K562 (cell line): Measurements from ENCODE around the gene GMPR. TPM values are rescaled to one million over a fixed set of nuclear protein-coding genes. Genes with fewer than 3 reads are reported as not detected.

Experiments used
- CBX1 ChIP-seq: sonication (generic); IDR thresholded peaks from 2 replicates; pipeline ENCODE4 v1.6.1; 2016; ENCODE audit warnings: antibody characterized with exemption, low read depth, mild to moderate bottlenecking
- ELF2 ChIP-seq: fragments of 250-450 bp; sonication (Bioruptor Pico); IDR thresholded peaks from 2 replicates; pipeline ENCODE4 v1.5.0; 2021; ENCODE audit warnings: mild to moderate bottlenecking
- ETV5 ChIP-seq: sonication (generic); formaldehyde crosslinking; IDR thresholded peaks from 2 replicates; pipeline ENCODE4 v1.4.0; 2020; ENCODE audit warnings: low read depth, mild to moderate bottlenecking, missing genetic modification reagents
- EZH2 ChIP-seq: IDR thresholded peaks from 2 replicates; pipeline ENCODE4 v1.6.1; 2012; ENCODE audit warnings: low read depth, mild to moderate bottlenecking, inconsistent platforms, low read length, borderline replicate concordance
- FOXA1 ChIP-seq: fragments of 450-650 bp; IDR thresholded peaks from 2 replicates; pipeline ENCODE4 v1.6.1; 2016; ENCODE audit warnings: mild to moderate bottlenecking, borderline replicate concordance
- GABPB2 ChIP-seq: fragments of 250-450 bp; sonication (Bioruptor Pico); conservative IDR thresholded peaks from 2 replicates; pipeline ENCODE4 v1.5.1; 2021; ENCODE audit warnings: mild to moderate bottlenecking
- GTF2E2 ChIP-seq: fragments of 200-800 bp; sonication (Bioruptor generic); IDR thresholded peaks from 2 replicates; pipeline ENCODE4 v1.6.1; 2016; ENCODE audit warnings: missing genetic modification characterization, missing compliant biosample characterization
- HDAC8 ChIP-seq: fragments of 450-650 bp; IDR thresholded peaks from 2 replicates; pipeline ENCODE4 v1.6.1; 2016; ENCODE audit warnings: mild to moderate bottlenecking, missing genetic modification characterization, moderate library complexity, missing compliant biosample characterization
- HSF4 ChIP-seq: fragments of 250-450 bp; sonication (Bioruptor Pico); IDR thresholded peaks from 2 replicates; pipeline ENCODE4 v2.1.2; 2022; ENCODE audit warnings: mild to moderate bottlenecking, moderate library complexity, borderline replicate concordance
- MECOM ChIP-seq: fragments of 250-450 bp; sonication (Bioruptor Pico); IDR thresholded peaks from 2 replicates; pipeline ENCODE4 v1.8.0; 2022; ENCODE audit warnings: inconsistent platforms
- NFIX ChIP-seq: fragments of 250-450 bp; sonication (Bioruptor Pico); IDR thresholded peaks from 2 replicates; pipeline ENCODE4 v1.4.0; 2020; ENCODE audit warnings: low read depth, mild to moderate bottlenecking, moderate library complexity
- NFXL1 ChIP-seq: fragments of 450-650 bp; formaldehyde crosslinking; IDR thresholded peaks from 2 replicates; pipeline ENCODE4 v1.4.0; 2021; ENCODE audit warnings: mild to moderate bottlenecking
- NFYB ChIP-seq: IDR thresholded peaks from 2 replicates; pipeline ENCODE4 v1.6.1; 2011; ENCODE audit warnings: mild to moderate bottlenecking, moderate library complexity; ENCODE audit not compliant: insufficient read length; ENCODE audit errors: extremely low read depth
- POLR2AphosphoS2 ChIP-seq: IDR thresholded peaks from 2 replicates; pipeline ENCODE4 v1.6.1; 2012; ENCODE audit warnings: low read length, improper control_type of control experiment
- POLR3A ChIP-seq: IDR thresholded peaks from 2 replicates; pipeline ENCODE4 v1.6.1; 2011; ENCODE audit warnings: borderline replicate concordance, mild to moderate bottlenecking, moderate library complexity; ENCODE audit not compliant: insufficient read length, insufficient read depth; ENCODE audit errors: extremely low read depth
- POU5F1 ChIP-seq: fragments of 150-350 bp; IDR thresholded peaks from 2 replicates; pipeline ENCODE4 v1.6.1; 2014; ENCODE audit warnings: borderline replicate concordance, low read length, low read depth, mild to moderate bottlenecking; ENCODE audit not compliant: partially characterized antibody
- TARDBP ChIP-seq: fragments of 450-650 bp; IDR thresholded peaks from 2 replicates; pipeline ENCODE4 v1.6.1; 2016
- ZKSCAN1 ChIP-seq: fragments of 150-350 bp; IDR thresholded peaks from 2 replicates; pipeline ENCODE4 v1.6.1; 2016; ENCODE audit warnings: low read depth, low read length
- ZNF184 ChIP-seq: sonication (generic); formaldehyde crosslinking; IDR thresholded peaks from 2 replicates; pipeline ENCODE4 v1.5.0; 2020; ENCODE audit warnings: missing genetic modification reagents
- ZNF311 ChIP-seq: fragments of 250-450 bp; sonication (Bioruptor Pico); IDR thresholded peaks from 2 replicates; pipeline ENCODE4 v1.4.0; 2020; ENCODE audit warnings: mild to moderate bottlenecking, moderate library complexity
- polyA plus RNA-seq, 8 experiments: library from polyadenylated mRNA; depleted of rRNA in 4 of 8; stranded (reverse) in 5 of 8; unstranded in 3 of 8; fragments of >200 nt; fragmentation: Nextera tagmentation in 2 of 8; fragmentation: Illumina TruSeq in 1 of 8; extraction: Ambion mirVana in 2 of 8; extraction: Trizol in 1 of 8; gene quantifications; 2 replicates each; pipeline versions ENCODE4 v1.2.1 to v1.2.3, GENCODE V29; 2011 to 2014; ENCODE audit warnings: inconsistent platforms in 1 of 8, missing spikeins in 1 of 8
- total RNA-seq, 7 experiments: library from RNA; depleted of rRNA in 6 of 7; stranded (reverse); fragments of >200 nt in 6 of 7; fragmentation: Illumina TruSeq in 2 of 7; extraction: Trizol in 2 of 7; gene quantifications; 2 replicates each; pipeline versions ENCODE4 v1.2.1 to v1.2.3, GENCODE V29; 2011 to 2021; ENCODE audit warnings: low replicate concordance in 1 of 7
- TF ChIP-seq, protein P1 (sequence below): fragments of 250-450 bp; sonication (Bioruptor Pico); IDR thresholded peaks from 2 replicates; pipeline ENCODE4 v1.8.0; 2022; ENCODE audit warnings: inconsistent platforms, mild to moderate bottlenecking, moderate library complexity, borderline replicate concordance
- TF ChIP-seq, protein P2 (sequence below): fragments of 250-450 bp; sonication (Bioruptor Pico); IDR thresholded peaks from 2 replicates; pipeline ENCODE4 v1.5.0; 2021
- TF ChIP-seq, protein P3 (sequence below): fragments of 250-450 bp; sonication (Bioruptor Pico); IDR thresholded peaks from 2 replicates; pipeline ENCODE4 v1.5.0; 2020; ENCODE audit warnings: mild to moderate bottlenecking, borderline replicate concordance
- TF ChIP-seq, protein P4 (sequence below): sonication (generic); formaldehyde crosslinking; IDR thresholded peaks from 2 replicates; pipeline ENCODE4 v1.8.1; 2023; ENCODE audit warnings: mild to moderate bottlenecking, missing genetic modification reagents

The GMPR gene
- total and polyA plus RNA-seq, 9 of the 15 experiments (the other 6 are each of a cell fraction or from before 2014, with no cell fraction given) = 34.6 to 83.7 (median 49.8) TPM

DNA sequence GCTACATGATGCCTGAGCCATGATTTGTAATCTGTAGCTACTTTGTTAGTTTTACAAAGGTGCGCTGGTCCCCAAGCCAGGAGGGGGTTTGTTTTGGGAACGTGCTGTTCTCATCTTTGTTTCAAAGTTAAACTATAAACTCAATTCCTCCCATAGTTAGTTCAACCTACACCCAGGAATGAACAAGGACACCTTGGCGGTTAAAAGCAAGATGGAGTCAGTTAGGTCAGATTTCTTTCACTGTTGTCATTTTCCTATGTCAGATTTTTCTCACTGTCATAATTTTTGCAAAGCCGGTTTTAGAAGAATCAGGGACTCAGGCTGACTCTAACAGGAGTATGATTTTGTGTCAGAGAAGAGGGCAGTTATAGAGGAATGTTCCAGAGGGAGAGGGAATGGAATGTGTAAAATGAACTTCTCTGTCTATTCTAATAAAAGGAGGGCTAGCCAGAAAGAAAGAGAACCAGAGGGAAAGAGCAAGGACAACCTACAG is 2.3 kb upstream of the GMPR start (continued):
- no peak for TF ChIP-seq FOXA1
- no peak; the same call in 1 of the 2 replicates for TF ChIP-seq NFXL1 (CRISPR knock-in tag)
- TF ChIP-seq, protein P1, sequence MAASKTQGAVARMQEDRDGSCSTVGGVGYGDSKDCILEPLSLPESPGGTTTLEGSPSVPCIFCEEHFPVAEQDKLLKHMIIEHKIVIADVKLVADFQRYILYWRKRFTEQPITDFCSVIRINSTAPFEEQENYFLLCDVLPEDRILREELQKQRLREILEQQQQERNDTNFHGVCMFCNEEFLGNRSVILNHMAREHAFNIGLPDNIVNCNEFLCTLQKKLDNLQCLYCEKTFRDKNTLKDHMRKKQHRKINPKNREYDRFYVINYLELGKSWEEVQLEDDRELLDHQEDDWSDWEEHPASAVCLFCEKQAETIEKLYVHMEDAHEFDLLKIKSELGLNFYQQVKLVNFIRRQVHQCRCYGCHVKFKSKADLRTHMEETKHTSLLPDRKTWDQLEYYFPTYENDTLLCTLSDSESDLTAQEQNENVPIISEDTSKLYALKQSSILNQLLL (CRISPR knock-in tag) = no peak
- peak; percentile 92 for TF ChIP-seq HDAC8 (tag)
- no peak for TF ChIP-seq POLR2AphosphoS2
- peak; percentile 23; the same call in 1 of the 2 replicates for TF ChIP-seq NFIX (CRISPR knock-in tag)
- TF ChIP-seq TARDBP = no peak
- TF ChIP-seq ETV5 (CRISPR knock-in tag) = no peak
- TF ChIP-seq NFYB = no peak
- TF ChIP-seq CBX1 = no peak
- TF ChIP-seq GABPB2 (CRISPR knock-in tag) = no peak
- TF ChIP-seq GTF2E2 (tag) = no peak
- TF ChIP-seq ZNF184 (CRISPR knock-in tag) = no peak
- TF ChIP-seq, protein P2, sequence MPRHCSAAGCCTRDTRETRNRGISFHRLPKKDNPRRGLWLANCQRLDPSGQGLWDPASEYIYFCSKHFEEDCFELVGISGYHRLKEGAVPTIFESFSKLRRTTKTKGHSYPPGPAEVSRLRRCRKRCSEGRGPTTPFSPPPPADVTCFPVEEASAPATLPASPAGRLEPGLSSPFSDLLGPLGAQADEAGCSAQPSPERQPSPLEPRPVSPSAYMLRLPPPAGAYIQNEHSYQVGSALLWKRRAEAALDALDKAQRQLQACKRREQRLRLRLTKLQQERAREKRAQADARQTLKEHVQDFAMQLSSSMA (CRISPR knock-in tag) = no peak
- peak; percentile 76 for TF ChIP-seq ELF2 (CRISPR knock-in tag)
- TF ChIP-seq, protein P3, sequence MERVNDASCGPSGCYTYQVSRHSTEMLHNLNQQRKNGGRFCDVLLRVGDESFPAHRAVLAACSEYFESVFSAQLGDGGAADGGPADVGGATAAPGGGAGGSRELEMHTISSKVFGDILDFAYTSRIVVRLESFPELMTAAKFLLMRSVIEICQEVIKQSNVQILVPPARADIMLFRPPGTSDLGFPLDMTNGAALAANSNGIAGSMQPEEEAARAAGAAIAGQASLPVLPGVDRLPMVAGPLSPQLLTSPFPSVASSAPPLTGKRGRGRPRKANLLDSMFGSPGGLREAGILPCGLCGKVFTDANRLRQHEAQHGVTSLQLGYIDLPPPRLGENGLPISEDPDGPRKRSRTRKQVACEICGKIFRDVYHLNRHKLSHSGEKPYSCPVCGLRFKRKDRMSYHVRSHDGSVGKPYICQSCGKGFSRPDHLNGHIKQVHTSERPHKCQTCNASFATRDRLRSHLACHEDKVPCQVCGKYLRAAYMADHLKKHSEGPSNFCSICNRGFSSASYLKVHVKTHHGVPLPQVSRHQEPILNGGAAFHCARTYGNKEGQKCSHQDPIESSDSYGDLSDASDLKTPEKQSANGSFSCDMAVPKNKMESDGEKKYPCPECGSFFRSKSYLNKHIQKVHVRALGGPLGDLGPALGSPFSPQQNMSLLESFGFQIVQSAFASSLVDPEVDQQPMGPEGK = peak; percentile 81; the same call in 1 of the 2 replicates
- TF ChIP-seq POU5F1 = no peak
- no peak for TF ChIP-seq ZKSCAN1
- TF ChIP-seq POLR3A = no peak
- TF ChIP-seq MECOM (CRISPR knock-in tag) = peak; percentile 93
- peak; percentile 98 for TF ChIP-seq ZNF311
- TF ChIP-seq HSF4 (CRISPR knock-in tag) = peak; percentile 93
- TF ChIP-seq, protein P4, sequence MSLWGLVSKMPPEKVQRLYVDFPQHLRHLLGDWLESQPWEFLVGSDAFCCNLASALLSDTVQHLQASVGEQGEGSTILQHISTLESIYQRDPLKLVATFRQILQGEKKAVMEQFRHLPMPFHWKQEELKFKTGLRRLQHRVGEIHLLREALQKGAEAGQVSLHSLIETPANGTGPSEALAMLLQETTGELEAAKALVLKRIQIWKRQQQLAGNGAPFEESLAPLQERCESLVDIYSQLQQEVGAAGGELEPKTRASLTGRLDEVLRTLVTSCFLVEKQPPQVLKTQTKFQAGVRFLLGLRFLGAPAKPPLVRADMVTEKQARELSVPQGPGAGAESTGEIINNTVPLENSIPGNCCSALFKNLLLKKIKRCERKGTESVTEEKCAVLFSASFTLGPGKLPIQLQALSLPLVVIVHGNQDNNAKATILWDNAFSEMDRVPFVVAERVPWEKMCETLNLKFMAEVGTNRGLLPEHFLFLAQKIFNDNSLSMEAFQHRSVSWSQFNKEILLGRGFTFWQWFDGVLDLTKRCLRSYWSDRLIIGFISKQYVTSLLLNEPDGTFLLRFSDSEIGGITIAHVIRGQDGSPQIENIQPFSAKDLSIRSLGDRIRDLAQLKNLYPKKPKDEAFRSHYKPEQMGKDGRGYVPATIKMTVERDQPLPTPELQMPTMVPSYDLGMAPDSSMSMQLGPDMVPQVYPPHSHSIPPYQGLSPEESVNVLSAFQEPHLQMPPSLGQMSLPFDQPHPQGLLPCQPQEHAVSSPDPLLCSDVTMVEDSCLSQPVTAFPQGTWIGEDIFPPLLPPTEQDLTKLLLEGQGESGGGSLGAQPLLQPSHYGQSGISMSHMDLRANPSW = no peak
- TF ChIP-seq EZH2 = no peak
